Erythroblast (primary cell): ENCODE measurements around the gene GOLGB1.

Experiments
- GATA1 ChIP-seq: IDR thresholded peaks from 2 replicates; pipeline ENCODE4 v1.6.1; 2011; ENCODE audit warnings: low read depth, mild to moderate bottlenecking, control low read depth, low read length, moderate library complexity
- POLR2A ChIP-seq: IDR thresholded peaks from 2 replicates; pipeline ENCODE4 v1.6.1; 2011; ENCODE audit warnings: mild to moderate bottlenecking, low read length

- TF ChIP-seq POLR2A (no peak), GATA1 (no peak)
Measured at GRCh38 chr3:121752261-121752660, 2.7 kb upstream of the GOLGB1 start.
